Fibroblast of lung (primary cell): ENCODE results near the gene WDR76.

ENCODE experiments used
- EZH2 ChIP-seq: IDR thresholded peaks from 2 replicates; pipeline ENCODE4 v1.5.1; 2012; ENCODE audit warnings: low read length, control low read depth, mild to moderate bottlenecking; ENCODE audit errors: missing control alignments
- TF ChIP-seq, protein P1 (sequence below), 2 donors: IDR thresholded peaks in 1 of 2; conservative IDR thresholded peaks in 1 of 2; 1 replicate in 1 of 2; 2 replicates in 1 of 2; pipeline ENCODE4 v1.5.1; 2011 to 2012; ENCODE audit warnings: low read length in 2 of 2, control low read depth in 1 of 2, inconsistent platforms in 1 of 2, low read depth in 1 of 2, mild to moderate bottlenecking in 1 of 2

DNA sequence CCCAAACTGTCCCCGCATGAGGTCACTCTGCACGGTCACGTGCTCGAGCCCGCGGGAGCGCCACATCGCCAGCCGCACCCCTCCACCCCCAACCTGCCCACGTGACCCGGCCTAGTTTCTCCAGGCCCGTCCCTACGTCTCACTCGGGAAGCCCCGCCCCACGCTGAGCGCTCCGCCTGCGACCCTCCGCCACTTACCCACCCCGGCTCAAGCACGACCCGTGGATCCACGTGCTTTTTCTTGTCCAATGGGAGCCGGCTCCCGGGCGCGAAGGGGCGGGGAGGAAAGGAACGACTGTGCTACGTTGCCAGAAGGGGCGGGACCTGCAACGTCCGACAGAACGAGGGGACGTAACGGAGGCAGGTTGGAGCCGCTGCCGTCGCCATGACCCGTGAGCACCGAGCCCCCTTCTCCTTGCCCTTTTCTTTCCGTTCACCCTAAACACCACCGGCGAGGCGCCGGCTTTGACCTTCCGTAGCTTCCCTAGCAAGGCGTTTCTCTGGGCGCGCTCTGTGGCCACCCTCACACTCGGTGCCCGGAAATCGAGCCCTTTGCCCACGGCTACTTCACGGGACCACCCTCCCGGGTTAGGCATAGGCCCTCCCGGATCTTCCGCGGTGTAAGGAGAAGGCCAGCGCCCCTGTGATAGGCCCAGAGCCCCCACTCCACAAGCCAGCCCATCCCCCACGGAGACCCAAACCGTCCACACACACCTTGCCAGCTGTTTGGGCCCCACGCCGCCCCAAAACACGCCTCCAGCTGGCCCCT lies 34.6 kb upstream of the WDR76 start, which contains the start of gene SERF2:
- TF ChIP-seq, protein P1, sequence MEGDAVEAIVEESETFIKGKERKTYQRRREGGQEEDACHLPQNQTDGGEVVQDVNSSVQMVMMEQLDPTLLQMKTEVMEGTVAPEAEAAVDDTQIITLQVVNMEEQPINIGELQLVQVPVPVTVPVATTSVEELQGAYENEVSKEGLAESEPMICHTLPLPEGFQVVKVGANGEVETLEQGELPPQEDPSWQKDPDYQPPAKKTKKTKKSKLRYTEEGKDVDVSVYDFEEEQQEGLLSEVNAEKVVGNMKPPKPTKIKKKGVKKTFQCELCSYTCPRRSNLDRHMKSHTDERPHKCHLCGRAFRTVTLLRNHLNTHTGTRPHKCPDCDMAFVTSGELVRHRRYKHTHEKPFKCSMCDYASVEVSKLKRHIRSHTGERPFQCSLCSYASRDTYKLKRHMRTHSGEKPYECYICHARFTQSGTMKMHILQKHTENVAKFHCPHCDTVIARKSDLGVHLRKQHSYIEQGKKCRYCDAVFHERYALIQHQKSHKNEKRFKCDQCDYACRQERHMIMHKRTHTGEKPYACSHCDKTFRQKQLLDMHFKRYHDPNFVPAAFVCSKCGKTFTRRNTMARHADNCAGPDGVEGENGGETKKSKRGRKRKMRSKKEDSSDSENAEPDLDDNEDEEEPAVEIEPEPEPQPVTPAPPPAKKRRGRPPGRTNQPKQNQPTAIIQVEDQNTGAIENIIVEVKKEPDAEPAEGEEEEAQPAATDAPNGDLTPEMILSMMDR (conservative IDR thresholded peaks at IDR 0.05 in 1 of 2, IDR thresholded peaks at IDR 0.05 in 1 of 2; ENCODE audit: low read depth in 1 of 2, low read length in 2 of 2): no peak
- TF ChIP-seq EZH2: no peak
